CD4-positive, alpha-beta T cell treated with Interferon alpha-2 for 1 hour (primary cell): Measurements from ENCODE around the gene RIMBP3B.
"Not testable (repeated sequence)": the region's sequence is repeated elsewhere in the genome, so short reads cannot be mapped to it uniquely, and the experiment has no call there.

Experiments
- DNase-seq, 2 donors: peaks; one replicate each; pipeline ENCODE4 v3.0.0-alpha.2; 2020 to 2022

Gene RIMBP3B

GRCh38 chr22:21418974-21419638 lies 35.6 kb downstream of the RIMBP3B start:
- not testable (repeated sequence) for DNase-seq

GRCh38 chr22:21420180-21420763 lies 36.7 kb downstream of the RIMBP3B start:
- peak in 1 of 2 donors; percentile 10 for DNase-seq

GRCh38 chr22:21424084-21424709 lies 40.6 kb downstream of the RIMBP3B start:
- not testable (repeated sequence) for DNase-seq

- DNase-seq = not testable (repeated sequence)
Measured at GRCh38 chr22:21434378-21435233, 51.1 kb downstream of the RIMBP3B start.

- DNase-seq = not testable (repeated sequence)
Measured at GRCh38 chr22:21435998-21436810, 52.7 kb downstream of the RIMBP3B start.

- DNase-seq = not testable (repeated sequence)
Measured at GRCh38 chr22:21438013-21438412, 54.5 kb downstream of the RIMBP3B start.
